HEK293T (cell line): ENCODE results near the gene CRYL1.

ENCODE experiments used
- CTCF ChIA-PET: fragments of 350-600 bp; formaldehyde crosslinking; extraction: SDS; loops from one replicate; lab custom pipeline; 2021; ENCODE audit warnings: antibody characterized with exemption, inconsistent platforms; lab: Yijun Ruan, JAX
- POLR2A ChIA-PET: fragments of 350-600 bp; formaldehyde crosslinking; extraction: SDS; loops from one replicate; lab custom pipeline; 2020; ENCODE audit warnings: antibody characterized with exemption, inconsistent platforms; lab: Yijun Ruan, JAX
- DNase-seq: peaks from one replicate; pipeline ENCODE4 v3.0.0; 2012; ENCODE audit warnings: mixed read lengths; ENCODE audit errors: extremely low spot score
- ARNT ChIP-seq: fragments of 450-650 bp; IDR thresholded peaks from 2 replicates; pipeline ENCODE4 v1.6.1; 2017; ENCODE audit warnings: mild to moderate bottlenecking
- BHLHE40 ChIP-seq: fragments of 450-650 bp; IDR thresholded peaks from 2 replicates; pipeline ENCODE4 v1.6.1; 2016; ENCODE audit warnings: mild to moderate bottlenecking, moderate library complexity, borderline replicate concordance
- CTBP1 ChIP-seq: fragments of 450-650 bp; IDR thresholded peaks from 2 replicates; pipeline ENCODE4 v1.6.1; 2016; ENCODE audit warnings: borderline replicate concordance
- ELF4 ChIP-seq: fragments of 450-650 bp; IDR thresholded peaks from 2 replicates; pipeline ENCODE4 v1.6.1; 2017; ENCODE audit warnings: antibody characterized with exemption
- FOXA1 ChIP-seq: fragments of 450-650 bp; IDR thresholded peaks from 2 replicates; pipeline ENCODE4 v1.6.1; 2016; ENCODE audit warnings: mild to moderate bottlenecking
- FOXK2 ChIP-seq: fragments of 450-650 bp; IDR thresholded peaks from 2 replicates; pipeline ENCODE4 v1.6.1; 2016; ENCODE audit warnings: mild to moderate bottlenecking
- FOXM1 ChIP-seq: fragments of 450-650 bp; IDR thresholded peaks from 2 replicates; pipeline ENCODE4 v1.6.1; 2017; ENCODE audit warnings: mild to moderate bottlenecking, borderline replicate concordance
- HDGF ChIP-seq: fragments of 450-650 bp; IDR thresholded peaks from 2 replicates; pipeline ENCODE4 v1.6.1; 2017; ENCODE audit warnings: antibody characterized with exemption, borderline replicate concordance
- L3MBTL2 ChIP-seq: fragments of 450-650 bp; conservative IDR thresholded peaks from 2 replicates; pipeline ENCODE4 v1.6.1; 2016; ENCODE audit warnings: mild to moderate bottlenecking
- LEF1 ChIP-seq: fragments of 450-650 bp; IDR thresholded peaks from 2 replicates; pipeline ENCODE4 v1.6.1; 2017; ENCODE audit warnings: mild to moderate bottlenecking, borderline replicate concordance
- NFRKB ChIP-seq: fragments of 450-650 bp; IDR thresholded peaks from 2 replicates; pipeline ENCODE4 v1.6.1; 2016; ENCODE audit warnings: mild to moderate bottlenecking, moderate library complexity
- SP1 ChIP-seq: fragments of 450-650 bp; IDR thresholded peaks from 2 replicates; pipeline ENCODE4 v1.6.1; 2017
- SUZ12 ChIP-seq: fragments of 450-650 bp; IDR thresholded peaks from 2 replicates; pipeline ENCODE4 v1.6.1; 2016; ENCODE audit warnings: mild to moderate bottlenecking
- TARDBP ChIP-seq: fragments of 450-650 bp; IDR thresholded peaks from 2 replicates; pipeline ENCODE4 v1.6.1; 2016
- ZNF384 ChIP-seq: fragments of 450-650 bp; IDR thresholded peaks from 2 replicates; pipeline ENCODE4 v1.6.1; 2016
- TF ChIP-seq, protein P1 (sequence below): fragments of 450-650 bp; IDR thresholded peaks from 2 replicates; pipeline ENCODE4 v1.6.1; 2016

CRYL1 gene

DNA sequence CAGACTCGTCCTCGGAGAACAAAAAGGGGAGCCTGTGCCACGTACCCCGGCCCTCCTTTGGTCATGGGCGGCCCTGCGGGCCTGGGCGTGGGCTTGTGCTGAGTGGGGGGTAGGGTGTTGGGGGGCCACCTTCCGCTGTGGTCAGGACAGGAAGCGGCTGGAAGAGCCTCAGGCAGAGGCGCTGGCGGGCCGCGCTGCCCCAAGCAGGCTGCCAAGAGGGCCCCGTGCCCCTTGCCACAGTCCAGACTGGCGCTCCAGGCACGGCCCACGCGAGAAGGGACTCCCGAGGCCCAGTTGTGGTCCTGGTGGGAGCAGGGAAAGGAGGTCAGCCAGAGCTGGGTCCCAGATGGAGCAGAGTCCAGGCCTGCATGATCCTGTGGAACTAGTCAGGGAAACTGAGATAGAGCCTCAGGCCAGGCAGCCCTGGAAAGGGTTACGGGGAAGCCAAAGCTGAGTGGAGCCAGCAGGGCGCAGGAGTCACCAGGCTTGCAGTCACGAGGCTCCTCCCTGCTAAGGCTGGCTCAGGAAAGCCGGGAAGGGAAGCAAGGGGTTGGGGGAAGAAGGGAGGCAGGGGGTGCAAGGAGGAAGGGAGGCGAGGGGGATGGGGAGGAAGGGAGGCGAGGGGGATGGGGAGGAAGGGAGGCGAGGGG is 135.0 kb downstream of the CRYL1 start:
- TF ChIP-seq HDGF (no peak), CTBP1 (no peak), FOXK2 (no peak), ELF4 (no peak), FOXA1 (no peak), ARNT (no peak), FOXM1 (no peak), SP1 (no peak), BHLHE40 (no peak), L3MBTL2 (no peak), NFRKB (no peak), LEF1 (no peak), SUZ12 (no peak), TARDBP (no peak), ZNF384 (no peak)
- TF ChIP-seq, protein P1, sequence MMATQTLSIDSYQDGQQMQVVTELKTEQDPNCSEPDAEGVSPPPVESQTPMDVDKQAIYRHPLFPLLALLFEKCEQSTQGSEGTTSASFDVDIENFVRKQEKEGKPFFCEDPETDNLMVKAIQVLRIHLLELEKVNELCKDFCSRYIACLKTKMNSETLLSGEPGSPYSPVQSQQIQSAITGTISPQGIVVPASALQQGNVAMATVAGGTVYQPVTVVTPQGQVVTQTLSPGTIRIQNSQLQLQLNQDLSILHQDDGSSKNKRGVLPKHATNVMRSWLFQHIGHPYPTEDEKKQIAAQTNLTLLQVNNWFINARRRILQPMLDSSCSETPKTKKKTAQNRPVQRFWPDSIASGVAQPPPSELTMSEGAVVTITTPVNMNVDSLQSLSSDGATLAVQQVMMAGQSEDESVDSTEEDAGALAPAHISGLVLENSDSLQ: no peak
- ChIA-PET POLR2A (no interaction called here), CTCF (interaction anchor here (0.8 kb wide), 1 partner anchor 13 kb away, joined by 4 read pairs; no protein-coding TSS in a partner anchor)
- DNase-seq: no peak

DNA sequence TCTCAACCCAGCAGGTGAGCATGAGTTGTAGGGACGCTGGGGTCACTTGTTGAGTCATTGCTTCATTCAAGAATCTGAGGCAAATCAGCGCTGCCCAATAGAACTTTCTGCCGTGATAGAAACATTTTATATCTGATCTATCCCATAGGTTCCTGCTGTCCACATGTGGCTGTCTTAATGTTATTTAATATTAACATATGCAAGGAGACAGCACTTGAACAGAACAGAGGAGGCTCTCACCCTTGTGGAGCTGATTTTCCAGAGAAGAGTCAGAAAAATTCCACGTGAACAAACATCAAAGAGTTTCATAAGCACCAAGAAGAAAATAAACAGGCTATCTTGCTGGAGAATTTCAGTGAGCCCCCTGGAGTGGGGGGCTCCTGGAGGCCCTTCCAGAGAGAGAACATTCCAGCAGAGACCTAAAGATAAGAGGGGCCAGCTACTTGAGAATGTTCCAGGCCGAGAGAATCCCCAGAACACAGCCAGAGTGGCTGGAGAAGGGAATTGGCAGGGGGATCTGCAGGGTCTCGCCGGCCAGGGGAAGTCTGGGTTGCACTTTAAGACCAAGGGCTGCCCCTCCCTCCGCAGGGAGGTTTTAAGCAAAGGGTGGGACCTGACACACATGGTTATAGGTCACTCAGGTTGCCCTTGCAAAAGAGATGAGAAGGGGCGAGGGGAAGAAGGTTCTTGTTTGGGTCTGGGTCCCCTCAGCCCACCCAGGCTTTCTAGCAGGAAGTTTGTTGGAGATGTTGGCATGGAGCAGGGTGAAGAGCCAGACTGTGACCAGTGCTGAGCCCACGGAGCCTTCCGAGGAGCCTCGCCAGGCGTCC is 135.7 kb downstream of the CRYL1 start:
- CTCF ChIA-PET: no interaction called here
- POLR2A ChIA-PET: no interaction called here
- TF ChIP-seq SP1: no peak
- TF ChIP-seq BHLHE40: no peak
- TF ChIP-seq, protein P1: no peak
- no peak for TF ChIP-seq TARDBP
- no peak for TF ChIP-seq LEF1
- no peak for TF ChIP-seq ARNT
- TF ChIP-seq FOXM1: no peak
- TF ChIP-seq NFRKB: no peak
- TF ChIP-seq CTBP1: no peak
- no peak for TF ChIP-seq ELF4
- no peak for TF ChIP-seq L3MBTL2
- TF ChIP-seq SUZ12: no peak
- no peak for TF ChIP-seq HDGF
- TF ChIP-seq FOXK2: no peak
- no peak for TF ChIP-seq ZNF384
- no peak for TF ChIP-seq FOXA1
- DNase-seq: no peak

DNA sequence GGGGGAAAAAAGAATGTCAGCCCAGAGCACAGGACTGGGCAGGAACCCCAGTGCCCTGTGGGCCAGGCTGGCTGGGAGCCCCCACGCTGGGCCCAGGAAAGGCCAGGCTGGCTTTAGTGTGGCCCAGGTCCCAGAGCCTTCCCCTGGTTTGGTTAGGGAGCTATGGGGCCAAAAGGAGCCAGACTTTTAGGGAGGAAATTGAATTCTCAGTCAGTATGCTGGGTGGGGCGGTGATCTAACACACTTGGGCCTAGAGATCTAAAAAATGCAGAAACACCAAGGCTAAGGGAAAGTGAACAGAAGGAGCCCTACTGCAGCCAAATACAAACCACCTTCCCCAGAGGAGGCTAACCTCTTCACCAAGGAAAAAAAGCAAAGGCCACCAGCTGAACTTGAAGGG is 137.5 kb downstream of the CRYL1 start:
- ChIA-PET POLR2A (no interaction called here), CTCF (interaction anchor here (0.6 kb wide), 1 partner anchor 633 kb away, joined by 3 read pairs; no protein-coding TSS in a partner anchor)
- TF ChIP-seq HDGF (no peak), ARNT (no peak), FOXK2 (no peak), LEF1 (no peak), SP1 (no peak)
- DNase-seq: no peak

DNA sequence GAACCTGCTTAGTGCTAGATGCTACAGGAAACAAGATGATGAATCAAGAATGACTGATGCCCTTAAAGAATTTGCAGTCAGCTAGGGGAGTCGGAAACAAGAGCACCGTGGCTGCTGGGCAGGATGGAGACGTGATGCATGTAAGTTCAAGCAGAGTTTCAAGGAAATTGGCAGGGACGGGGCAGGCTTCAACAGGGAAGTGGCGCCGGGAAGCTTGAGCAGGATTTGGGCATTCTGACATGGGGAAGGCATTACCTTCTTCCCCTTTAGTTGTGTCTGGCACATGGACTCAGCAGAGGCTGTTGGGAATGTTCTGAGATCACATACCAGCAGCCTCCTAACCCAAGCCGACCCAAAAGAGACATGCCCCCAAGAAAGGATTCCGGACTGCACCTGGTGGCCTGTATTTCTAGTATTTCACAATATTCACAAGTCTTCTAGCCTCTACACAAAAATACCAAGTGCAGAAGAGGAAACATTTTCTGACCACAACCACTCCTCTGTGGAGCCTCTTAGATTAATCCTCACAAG is 138.2 kb downstream of the CRYL1 start:
- TF ChIP-seq SP1: no peak
- no peak for TF ChIP-seq TARDBP
- no peak for TF ChIP-seq LEF1
- no peak for TF ChIP-seq NFRKB
- no peak for TF ChIP-seq BHLHE40
- no peak for TF ChIP-seq ZNF384
- TF ChIP-seq SUZ12: no peak
- TF ChIP-seq ELF4: no peak
- no peak for TF ChIP-seq CTBP1
- TF ChIP-seq, protein P1: no peak
- no peak for TF ChIP-seq ARNT
- no peak for TF ChIP-seq FOXK2
- TF ChIP-seq L3MBTL2: no peak
- DNase-seq: no peak
- ChIA-PET POLR2A (no interaction called here), CTCF (no interaction called here)

DNA sequence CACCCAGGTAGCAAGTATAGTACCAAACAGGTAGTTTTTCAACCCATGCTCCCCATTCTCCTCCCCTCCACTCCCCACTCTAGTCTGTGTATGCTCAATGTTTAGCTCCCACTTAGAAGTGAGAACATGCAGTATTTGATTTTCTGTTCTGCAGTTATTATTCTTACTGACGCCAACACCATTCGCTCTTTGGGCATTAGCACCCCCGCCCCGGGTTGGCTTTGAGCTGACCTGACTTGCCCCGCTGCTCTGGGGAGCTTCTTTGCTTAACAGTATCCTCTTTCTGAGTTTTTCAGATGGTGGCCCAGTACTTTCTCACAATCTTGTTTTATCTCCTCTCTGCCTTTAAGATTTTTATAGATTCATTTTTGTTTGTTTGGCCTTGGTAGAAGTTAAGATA is 138.7 kb downstream of the CRYL1 start:
- ChIA-PET POLR2A (no interaction called here), CTCF (no interaction called here)
- DNase-seq: no peak
- TF ChIP-seq BHLHE40: no peak
- no peak for TF ChIP-seq SP1
- TF ChIP-seq HDGF: no peak
- TF ChIP-seq FOXK2: no peak
- no peak for TF ChIP-seq ARNT
- TF ChIP-seq FOXM1: no peak
- TF ChIP-seq, protein P1: no peak
